ENCODE results near the gene WNT4.

WNT4 gene

DNA sequence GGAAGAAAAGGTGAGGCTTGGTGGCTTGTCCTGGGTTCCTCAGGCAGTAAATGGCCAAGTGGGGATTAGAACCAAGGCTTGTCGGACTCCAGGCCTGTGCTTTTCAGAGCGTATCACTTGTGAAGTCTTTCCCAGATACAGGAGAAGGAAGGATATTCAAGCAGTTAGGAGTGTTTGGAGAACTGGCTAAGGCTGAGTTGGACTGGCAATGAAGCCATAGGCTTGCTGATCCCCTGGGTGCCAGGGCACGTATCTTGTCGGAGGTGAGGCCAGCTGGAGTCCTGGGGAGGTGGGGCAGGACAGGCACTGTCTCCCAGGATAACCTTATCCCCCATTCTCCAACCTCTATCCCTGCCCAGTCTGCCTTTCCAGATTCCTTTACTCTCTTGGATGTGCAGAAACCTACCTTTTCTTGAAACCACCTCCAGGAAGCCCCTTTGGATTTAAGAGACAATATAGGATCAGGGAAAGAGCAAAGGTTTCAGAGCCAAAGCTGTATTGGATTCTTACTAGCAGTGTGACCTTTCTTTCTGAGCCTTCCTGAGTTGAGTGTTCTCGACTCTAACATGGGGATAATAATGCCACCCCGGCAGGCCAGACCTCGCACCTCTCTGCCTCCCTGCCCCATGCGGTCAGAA, 18.2 kb downstream of the WNT4 start:
- no peak overlapping the region for H3K27ac ChIP-seq (ENCODE audit: low read length)
- H3K4me2 ChIP-seq (ENCODE audit: low read length), result no peak overlapping the region
- H3K4me3 ChIP-seq (ENCODE audit: low read length), result no peak overlapping the region
- no peaks in the 10 kb centered on the region for H3K79me2 ChIP-seq (ENCODE audit: low read length)
- H3K9ac ChIP-seq (ENCODE audit: low read length), result no peak overlapping the region
- H3K27me3 ChIP-seq (ENCODE audit: low read depth, low read length), result no peaks in the 10 kb centered on the region
- H3K36me3 ChIP-seq (replicated peaks; ENCODE audit: low read depth, low read length), result peaks cover 18% of the 10 kb centered on the region
- no peak overlapping the region for H2AFZ ChIP-seq (ENCODE audit: low read depth, low read length)
- H3K9me3 ChIP-seq (ENCODE audit: insufficient read depth, low read length), result no peaks in the 10 kb centered on the region
- H3K4me1 ChIP-seq (ENCODE audit: low read length), result peaks cover under 1% of the 10 kb centered on the region; the same call in 1 of the 2 replicates
- peaks cover 12% of the 10 kb centered on the region for H4K20me1 ChIP-seq (ENCODE audit: insufficient read depth, low read length)
- TF ChIP-seq EZH2phosphoT487 (IDR thresholded peaks at IDR 0.05; ENCODE audit: low read depth), result no peak
- TF ChIP-seq, protein P1, sequence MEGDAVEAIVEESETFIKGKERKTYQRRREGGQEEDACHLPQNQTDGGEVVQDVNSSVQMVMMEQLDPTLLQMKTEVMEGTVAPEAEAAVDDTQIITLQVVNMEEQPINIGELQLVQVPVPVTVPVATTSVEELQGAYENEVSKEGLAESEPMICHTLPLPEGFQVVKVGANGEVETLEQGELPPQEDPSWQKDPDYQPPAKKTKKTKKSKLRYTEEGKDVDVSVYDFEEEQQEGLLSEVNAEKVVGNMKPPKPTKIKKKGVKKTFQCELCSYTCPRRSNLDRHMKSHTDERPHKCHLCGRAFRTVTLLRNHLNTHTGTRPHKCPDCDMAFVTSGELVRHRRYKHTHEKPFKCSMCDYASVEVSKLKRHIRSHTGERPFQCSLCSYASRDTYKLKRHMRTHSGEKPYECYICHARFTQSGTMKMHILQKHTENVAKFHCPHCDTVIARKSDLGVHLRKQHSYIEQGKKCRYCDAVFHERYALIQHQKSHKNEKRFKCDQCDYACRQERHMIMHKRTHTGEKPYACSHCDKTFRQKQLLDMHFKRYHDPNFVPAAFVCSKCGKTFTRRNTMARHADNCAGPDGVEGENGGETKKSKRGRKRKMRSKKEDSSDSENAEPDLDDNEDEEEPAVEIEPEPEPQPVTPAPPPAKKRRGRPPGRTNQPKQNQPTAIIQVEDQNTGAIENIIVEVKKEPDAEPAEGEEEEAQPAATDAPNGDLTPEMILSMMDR (IDR thresholded peaks at IDR 0.05; ENCODE audit: low read depth, low read length), result no peak

DNA sequence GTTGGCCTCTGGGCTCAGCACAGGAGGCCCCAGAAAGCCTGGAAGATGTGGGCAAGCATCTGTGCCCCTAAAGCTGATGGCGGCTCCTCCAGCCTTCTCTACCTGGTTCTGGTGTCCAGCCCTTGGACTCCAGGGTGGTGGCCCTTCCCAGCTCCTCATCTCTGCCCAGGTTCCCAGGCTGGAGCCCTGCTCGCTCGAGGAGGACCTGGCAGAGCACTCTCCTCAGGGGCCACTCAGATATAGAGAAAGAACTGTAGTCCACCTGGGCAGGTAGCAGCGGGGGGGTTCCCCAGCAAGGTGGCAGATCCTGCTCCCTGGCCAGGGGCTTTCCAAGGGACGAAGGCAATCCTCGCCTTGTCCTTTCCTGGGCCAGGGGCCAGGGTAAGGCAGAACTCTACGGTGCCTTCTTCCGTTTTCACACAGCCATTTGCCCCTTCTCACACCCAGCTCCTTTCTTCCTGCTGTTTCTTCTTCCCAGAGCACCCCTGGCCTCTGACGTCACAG, 18.9 kb downstream of the WNT4 start:
- no peak overlapping the region for H3K4me2 ChIP-seq (ENCODE audit: low read length)
- no peaks in the 10 kb centered on the region for H3K79me2 ChIP-seq (ENCODE audit: low read length)
- TF ChIP-seq, protein P1 (IDR thresholded peaks at IDR 0.05; ENCODE audit: low read depth, low read length), result no peak
- no peak for TF ChIP-seq EZH2phosphoT487 (IDR thresholded peaks at IDR 0.05; ENCODE audit: low read depth)
- no peak overlapping the region for H2AFZ ChIP-seq (ENCODE audit: low read depth, low read length)
- H3K27me3 ChIP-seq (ENCODE audit: low read depth, low read length), result no peaks in the 10 kb centered on the region
- H3K4me3 ChIP-seq (ENCODE audit: low read length), result no peak overlapping the region
- peaks cover 18% of the 10 kb centered on the region for H4K20me1 ChIP-seq (ENCODE audit: insufficient read depth, low read length)
- peaks cover 22% of the 10 kb centered on the region for H3K36me3 ChIP-seq (replicated peaks; ENCODE audit: low read depth, low read length)
- H3K27ac ChIP-seq (ENCODE audit: low read length), result no peak overlapping the region
- H3K4me1 ChIP-seq (ENCODE audit: low read length), result peaks cover 8% of the 10 kb centered on the region
- no peaks in the 10 kb centered on the region for H3K9me3 ChIP-seq (ENCODE audit: insufficient read depth, low read length)
- H3K9ac ChIP-seq (ENCODE audit: low read length), result no peak overlapping the region

DNA sequence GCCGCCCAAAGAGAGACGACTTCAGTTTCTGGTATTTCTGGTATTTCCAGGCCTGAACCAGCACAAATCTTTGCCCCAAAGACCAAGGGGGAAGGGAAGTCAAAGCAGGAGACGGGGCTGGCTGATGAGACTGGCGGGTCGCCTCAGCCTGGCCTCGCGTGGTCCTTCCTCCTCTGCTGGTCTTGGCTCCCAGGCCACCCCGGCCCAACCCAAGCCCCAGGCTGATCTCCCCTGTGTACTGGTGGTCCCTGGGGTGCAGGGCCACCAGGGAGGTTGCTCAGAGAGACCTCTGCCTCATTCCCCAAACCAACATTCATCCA, 19.9 kb downstream of the WNT4 start:
- Histone ChIP-seq H3K4me2 (ENCODE audit: low read length) (no peak overlapping the region), H3K36me3 (replicated peaks; ENCODE audit: low read depth, low read length) (peaks cover 21% of the 10 kb centered on the region), H3K4me1 (ENCODE audit: low read length) (peaks cover 17% of the 10 kb centered on the region), H3K9me3 (ENCODE audit: insufficient read depth, low read length) (no peaks in the 10 kb centered on the region), H3K9ac (ENCODE audit: low read length) (no peak overlapping the region), H3K4me3 (ENCODE audit: low read length) (no peak overlapping the region), H3K27ac (ENCODE audit: low read length) (no peak overlapping the region), H3K27me3 (ENCODE audit: low read depth, low read length) (no peaks in the 10 kb centered on the region), H3K79me2 (ENCODE audit: low read length) (no peaks in the 10 kb centered on the region), H2AFZ (ENCODE audit: low read depth, low read length) (no peak overlapping the region), H4K20me1 (ENCODE audit: insufficient read depth, low read length) (peaks cover 27% of the 10 kb centered on the region)
- TF ChIP-seq, protein P1 (IDR thresholded peaks at IDR 0.05; ENCODE audit: low read depth, low read length), result no peak
- TF ChIP-seq EZH2phosphoT487 (IDR thresholded peaks at IDR 0.05; ENCODE audit: low read depth), result no peak

DNA sequence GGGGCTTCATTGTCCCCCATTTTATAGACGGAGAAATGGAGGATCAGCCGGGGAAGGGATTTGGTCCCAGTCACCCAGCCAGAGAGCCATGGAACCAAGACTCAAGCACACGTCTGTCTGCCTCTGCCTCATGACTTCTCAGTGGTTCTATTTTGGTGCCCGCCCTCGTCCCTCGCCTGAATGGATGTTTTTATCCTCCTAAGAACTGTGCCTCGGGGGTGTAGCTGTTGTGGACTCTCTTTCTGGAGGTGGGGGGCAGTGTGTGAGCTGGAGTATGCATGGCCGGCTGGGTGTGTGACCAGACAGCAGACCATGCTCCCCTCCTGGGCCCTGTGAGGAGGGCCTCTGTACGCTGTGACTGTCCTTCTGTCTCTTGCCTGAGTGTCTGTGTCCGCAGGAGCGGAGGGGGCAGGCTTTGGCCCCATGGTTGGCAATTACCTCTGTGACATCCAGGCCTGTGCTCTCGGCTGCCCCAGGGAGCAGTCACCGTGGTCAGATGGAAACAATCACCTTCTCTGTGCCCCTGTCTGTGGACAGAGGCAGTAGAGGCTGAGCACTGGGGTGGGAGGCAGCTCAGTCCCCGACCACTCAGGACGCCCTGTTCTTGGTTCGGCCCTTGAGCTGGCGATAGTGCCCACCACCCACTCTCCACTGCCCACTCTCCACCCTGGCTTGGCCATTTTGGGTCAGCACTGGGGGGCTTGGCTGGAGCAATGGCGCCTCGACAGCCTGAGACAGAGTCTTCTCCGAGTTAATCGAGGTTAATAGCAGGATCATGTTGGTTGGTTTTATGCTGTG, 20.4 kb downstream of the WNT4 start:
- H4K20me1 ChIP-seq (ENCODE audit: insufficient read depth, low read length), result peaks cover 32% of the 10 kb centered on the region
- no peak overlapping the region for H2AFZ ChIP-seq (ENCODE audit: low read depth, low read length)
- peaks cover 22% of the 10 kb centered on the region for H3K4me1 ChIP-seq (ENCODE audit: low read length)
- TF ChIP-seq, protein P1 (IDR thresholded peaks at IDR 0.05; ENCODE audit: low read depth, low read length), result no peak
- no peak for TF ChIP-seq EZH2phosphoT487 (IDR thresholded peaks at IDR 0.05; ENCODE audit: low read depth)
- H3K27ac ChIP-seq (ENCODE audit: low read length), result no peak overlapping the region
- no peaks in the 10 kb centered on the region for H3K27me3 ChIP-seq (ENCODE audit: low read depth, low read length)
- no peak overlapping the region for H3K9ac ChIP-seq (ENCODE audit: low read length)
- no peaks in the 10 kb centered on the region for H3K79me2 ChIP-seq (ENCODE audit: low read length)
- H3K9me3 ChIP-seq (ENCODE audit: insufficient read depth, low read length), result no peaks in the 10 kb centered on the region
- H3K36me3 ChIP-seq (replicated peaks; ENCODE audit: low read depth, low read length), result peaks cover 21% of the 10 kb centered on the region
- no peak overlapping the region for H3K4me3 ChIP-seq (ENCODE audit: low read length)
- H3K4me2 ChIP-seq (ENCODE audit: low read length), result no peak overlapping the region
